GM19351 (cell line): ENCODE data around the gene GPR17.

ENCODE experiments used
- ATAC-seq: cut with Tn5 transposase; IDR thresholded peaks from one replicate; pipeline ENCODE4 v1.9.1; 2021; ENCODE audit warnings: mild to moderate bottlenecking, moderate library complexity; ENCODE audit not compliant: unreplicated experiment

GPR17 gene, protein sequence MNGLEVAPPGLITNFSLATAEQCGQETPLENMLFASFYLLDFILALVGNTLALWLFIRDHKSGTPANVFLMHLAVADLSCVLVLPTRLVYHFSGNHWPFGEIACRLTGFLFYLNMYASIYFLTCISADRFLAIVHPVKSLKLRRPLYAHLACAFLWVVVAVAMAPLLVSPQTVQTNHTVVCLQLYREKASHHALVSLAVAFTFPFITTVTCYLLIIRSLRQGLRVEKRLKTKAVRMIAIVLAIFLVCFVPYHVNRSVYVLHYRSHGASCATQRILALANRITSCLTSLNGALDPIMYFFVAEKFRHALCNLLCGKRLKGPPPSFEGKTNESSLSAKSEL

DNA sequence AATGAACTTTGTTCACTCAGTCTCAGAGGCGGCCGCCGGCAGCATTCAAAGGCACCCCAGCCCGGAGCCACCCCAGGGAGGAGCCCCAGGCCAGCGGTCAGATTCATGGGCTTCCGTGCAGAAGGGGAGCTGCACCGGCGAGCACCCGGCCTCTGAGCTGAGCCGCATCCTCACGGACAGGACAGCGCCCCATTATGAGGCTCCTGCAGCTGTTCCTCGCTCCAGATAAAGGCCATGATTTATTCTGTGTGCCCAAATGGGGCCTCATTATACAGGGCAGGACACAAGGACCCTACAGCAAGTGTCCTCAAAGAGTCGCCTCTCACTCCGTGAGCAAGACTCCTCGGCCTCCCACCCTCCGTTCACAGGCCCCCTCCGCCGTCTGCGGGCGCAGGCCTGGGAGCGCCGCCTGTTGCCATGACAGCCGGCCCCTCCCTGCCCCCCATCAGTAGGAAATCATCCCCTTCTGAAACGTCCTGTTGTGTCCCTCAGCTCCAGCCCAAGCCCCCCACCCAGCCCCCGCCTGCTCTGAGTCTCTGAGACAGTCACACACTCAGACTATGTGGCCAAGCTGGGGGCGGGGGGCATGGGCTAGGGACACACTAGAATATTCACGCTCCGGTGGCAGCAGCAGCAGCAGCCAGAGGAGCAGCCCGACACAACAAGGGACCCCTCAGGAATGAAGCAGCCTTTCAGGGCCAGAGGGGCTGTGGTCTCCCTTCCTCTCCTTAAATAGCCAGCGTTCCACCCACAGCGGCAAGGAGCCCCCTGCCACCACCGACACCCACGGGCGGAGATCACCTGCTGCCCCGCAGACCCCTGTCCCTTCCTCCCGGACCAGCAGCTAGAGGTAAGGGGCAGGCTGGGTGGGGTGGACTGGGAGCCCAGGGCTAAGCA is at the start of gene GPR17:
TSS of gene GPR17 (plus strand) at position 759 of the 897 bp plus-strand sequence. CDS start 4,583 bp downstream, outside the sequence.
- ATAC-seq, result no peak

DNA sequence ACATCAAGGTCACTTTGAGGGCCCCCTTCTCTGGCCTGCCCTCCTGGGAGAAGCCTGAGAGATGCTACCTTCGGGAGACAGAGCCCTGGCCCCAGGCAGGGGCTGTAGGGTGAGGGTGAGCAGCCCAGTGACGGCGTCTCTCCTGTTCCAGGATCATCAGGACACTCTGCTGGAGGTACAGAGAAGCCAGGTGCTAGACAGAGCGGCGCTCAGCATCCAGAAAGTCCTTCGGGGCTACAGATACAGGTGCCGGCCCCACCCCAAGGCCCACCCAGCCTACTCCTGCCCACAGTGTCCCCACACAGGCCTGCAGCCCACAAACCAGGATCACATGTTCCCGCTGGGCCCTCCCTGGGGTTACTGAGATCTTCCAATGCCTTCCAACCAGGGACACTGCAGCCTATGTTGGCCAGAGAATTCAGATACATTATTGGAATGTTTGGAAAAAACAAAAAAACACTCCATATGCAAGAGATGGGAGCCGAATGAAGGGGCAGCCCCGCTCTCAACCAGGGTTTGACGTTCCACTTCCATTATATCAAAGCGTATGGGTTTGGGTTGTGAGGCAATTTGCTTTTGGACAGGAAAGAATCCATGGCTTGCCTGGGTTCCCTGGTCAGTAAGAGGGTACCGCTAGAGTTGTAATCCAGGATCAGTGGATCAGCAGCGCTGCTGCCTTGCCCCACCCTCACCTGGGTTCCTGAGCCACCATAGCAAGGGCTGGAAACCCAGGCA is 49.5 kb upstream of the GPR17 start:
- ATAC-seq, result no peak

DNA sequence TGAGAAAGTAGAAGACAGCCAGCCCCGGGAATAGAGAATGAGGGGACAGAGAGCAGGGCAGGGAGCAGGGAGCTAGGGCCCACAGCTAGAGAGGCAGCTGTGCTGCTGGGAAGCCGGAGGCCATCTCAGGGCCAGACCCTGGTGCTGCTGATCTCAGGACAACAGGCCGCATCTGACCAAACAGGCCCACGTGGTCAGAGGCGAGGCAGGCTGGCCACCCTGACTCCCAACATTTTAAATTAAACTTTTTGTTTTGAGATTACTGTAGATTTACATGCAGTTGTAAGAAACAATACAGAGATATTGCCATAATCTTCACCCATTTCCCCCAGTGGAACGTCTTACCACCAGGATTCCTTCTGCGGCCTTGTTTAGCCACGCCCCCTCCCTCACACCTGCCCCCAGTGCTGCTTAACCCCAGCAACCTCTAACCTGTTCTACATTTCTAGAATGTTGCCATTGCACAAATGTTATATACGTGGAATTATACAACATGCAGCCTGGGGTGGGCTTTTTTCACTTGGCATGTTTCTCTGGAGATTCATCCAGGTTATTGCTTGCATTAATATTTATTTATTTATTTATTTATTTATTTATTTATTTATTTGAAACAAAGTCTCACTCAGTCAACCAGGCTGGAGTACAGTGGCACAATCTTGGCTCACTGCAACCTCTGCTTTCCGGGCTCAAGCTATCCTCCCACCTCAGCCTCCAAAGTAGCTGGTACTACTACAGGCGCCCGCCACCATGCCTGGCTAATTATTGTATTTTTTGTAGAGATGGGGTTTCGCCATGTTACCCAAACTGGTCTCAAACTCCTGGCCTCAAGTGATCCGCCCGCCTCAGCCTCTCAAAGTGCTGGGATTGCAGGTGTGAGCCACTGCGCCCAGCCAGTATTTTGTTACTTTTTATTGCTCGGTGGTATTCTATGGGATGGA is 48.6 kb upstream of the GPR17 start:
- no peak for ATAC-seq

DNA sequence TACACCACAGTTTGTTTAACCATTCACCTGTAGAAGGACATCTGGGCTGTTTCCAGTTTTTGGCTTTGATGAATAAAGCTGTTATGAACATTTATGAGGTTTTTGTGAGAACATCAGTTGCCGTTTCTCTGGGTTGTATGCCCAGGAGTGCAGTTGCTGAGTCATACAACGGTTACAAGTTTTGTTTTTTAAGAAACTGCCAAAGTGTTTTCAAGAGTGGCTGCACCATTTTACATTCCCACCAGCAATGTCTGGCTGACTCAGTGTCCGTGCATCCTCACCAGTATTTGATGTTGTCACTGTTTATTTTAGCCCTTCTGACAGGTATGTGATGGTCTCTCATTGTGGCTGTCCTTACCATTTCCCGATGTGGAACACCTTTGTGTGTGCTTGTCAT is 48.0 kb upstream of the GPR17 start:
- no peak for ATAC-seq

DNA sequence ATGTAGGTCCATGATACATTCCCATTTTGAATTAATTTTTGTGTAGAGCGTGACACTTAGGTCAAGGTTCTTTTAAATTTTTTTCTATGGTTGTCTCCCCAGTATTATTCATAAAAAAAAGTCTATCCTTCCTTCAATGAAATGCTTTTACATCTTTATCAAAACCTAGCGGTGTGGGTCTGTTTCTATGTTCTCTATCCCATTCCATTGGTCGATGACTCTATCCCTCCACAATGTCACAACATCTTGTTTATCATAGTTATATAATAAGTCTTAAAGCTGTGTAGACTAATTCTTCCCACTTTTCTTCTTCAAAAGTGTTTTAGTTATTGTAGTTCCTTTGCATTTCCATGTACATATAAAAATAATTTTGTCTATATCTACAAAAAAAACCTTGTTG is 47.2 kb upstream of the GPR17 start:
- ATAC-seq, result no peak

DNA sequence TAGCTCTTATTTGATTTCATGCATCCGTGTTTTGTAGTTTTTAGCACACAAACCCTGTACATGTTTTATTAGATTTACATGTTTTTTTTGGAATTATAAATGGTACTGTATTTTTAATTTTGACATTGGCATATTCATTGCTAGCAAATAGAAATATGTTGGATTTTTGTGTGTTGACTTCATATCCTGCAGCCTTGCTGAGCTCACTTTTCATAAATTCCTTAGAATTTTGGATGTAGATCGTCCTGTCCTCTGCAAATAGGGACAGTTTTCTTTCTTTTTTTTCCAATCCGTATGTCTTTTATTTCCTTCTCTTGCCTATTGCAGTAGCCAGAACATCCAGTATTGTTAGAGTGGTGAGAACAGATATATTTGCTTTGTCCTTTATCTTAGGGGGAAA is 46.7 kb upstream of the GPR17 start:
- no peak for ATAC-seq

DNA sequence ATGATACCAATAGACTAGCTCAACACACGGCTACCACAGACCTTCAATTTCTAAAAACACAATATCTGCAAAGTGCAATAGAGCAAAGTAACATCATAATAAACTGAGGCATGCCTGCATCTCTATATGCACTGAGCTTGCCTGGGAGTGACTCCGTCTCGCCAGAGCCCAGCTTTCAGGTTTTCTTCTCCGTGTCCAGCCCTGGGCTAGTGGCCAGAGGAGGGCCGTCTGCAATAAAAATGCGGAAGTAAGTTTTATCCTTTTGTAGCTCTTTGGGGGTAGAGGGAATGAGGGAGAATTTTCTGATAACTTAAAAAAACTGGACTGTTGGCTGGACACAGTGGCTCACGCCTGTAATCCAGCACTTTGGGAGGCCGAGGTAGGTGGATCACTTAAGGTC is 41.0 kb upstream of the GPR17 start:
- ATAC-seq, result no peak

DNA sequence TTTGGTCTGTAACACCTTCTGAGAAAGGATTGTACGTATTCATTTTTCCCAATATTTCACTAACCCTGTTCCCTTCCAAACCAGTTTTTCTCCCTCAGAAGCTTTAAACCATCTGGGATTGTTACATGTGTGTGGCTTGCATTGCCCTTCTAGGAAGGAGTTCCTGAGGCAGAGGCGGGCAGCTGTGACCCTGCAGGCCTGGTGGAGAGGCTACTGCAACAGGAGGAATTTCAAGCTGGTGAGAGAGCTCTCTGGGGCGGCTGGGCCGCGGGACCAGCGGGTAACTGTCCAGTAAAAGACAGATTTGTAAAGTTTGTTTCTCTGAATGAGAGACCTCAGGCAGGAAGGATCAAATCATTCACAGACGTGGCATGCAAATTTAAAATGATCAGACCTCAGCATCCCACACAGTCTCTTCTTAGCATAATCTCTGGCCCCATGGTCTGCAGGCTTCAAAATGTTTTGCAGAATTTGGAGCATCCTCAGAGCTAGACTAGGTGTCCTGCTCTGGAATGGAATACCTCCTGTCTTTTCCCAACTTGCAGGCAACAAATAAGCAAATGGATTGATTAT is 40.2 kb upstream of the GPR17 start:
- ATAC-seq, result no peak

DNA sequence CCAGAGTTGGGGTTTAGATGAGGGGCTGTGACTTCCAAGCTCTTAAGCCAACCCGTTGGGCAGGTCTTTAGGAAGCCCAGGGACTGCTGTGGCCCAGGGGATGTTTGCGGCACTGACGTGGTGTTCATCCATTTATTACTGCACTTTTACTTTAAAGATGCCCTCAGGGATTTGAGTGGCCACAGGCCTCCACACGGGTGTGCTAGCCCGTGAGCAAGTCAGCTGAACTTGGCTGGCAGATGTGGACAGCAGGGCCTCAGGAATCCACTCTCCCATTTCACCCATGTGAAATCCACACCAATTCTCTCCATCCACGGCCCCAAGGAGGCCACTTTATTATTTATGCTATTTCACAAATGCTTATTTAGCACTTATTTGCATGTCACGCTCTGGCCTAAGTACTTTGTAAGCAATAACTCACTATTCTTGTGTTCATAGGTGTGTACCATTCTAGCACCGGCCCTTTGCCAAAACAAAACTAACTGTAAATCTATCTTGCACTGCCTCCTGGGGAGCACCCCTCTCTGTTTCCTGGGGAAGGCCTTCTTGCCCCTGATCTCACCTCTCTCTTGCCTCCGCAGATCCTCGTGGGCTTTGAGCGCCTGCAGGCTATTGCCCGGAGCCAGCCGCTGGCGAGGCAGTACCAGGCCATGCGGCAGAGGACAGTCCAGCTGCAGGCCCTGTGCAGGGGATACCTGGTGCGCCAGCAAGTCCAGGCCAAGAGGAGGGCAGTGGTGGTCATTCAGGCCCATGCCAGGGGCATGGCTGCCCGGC is 39.1 kb upstream of the GPR17 start:
- ATAC-seq, result no peak

DNA sequence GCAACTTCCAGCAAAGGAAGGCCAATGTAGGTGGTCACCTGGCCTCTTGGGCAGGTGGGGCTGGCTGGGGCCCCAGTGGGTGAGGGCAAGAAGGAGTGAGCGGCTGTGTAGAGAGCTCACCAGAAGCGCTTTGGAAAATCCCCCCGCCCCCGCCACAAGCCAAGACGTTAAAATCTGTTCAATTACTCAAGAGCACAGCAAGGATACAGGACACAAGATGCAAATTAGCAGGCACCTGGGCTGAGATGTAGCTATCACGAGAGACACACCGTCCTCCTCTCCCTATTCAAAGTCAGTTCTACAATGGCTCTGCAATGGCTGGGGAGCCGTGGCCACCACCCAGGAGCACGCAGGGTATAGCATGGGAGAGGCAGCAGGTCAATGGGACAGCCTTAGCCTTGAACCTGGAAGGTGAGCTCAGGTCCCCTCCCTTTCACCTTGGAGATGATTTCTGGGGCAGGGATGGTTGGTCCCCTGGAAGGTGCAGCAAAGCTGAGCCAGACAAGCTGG is 38.5 kb upstream of the GPR17 start:
- no peak for ATAC-seq

DNA sequence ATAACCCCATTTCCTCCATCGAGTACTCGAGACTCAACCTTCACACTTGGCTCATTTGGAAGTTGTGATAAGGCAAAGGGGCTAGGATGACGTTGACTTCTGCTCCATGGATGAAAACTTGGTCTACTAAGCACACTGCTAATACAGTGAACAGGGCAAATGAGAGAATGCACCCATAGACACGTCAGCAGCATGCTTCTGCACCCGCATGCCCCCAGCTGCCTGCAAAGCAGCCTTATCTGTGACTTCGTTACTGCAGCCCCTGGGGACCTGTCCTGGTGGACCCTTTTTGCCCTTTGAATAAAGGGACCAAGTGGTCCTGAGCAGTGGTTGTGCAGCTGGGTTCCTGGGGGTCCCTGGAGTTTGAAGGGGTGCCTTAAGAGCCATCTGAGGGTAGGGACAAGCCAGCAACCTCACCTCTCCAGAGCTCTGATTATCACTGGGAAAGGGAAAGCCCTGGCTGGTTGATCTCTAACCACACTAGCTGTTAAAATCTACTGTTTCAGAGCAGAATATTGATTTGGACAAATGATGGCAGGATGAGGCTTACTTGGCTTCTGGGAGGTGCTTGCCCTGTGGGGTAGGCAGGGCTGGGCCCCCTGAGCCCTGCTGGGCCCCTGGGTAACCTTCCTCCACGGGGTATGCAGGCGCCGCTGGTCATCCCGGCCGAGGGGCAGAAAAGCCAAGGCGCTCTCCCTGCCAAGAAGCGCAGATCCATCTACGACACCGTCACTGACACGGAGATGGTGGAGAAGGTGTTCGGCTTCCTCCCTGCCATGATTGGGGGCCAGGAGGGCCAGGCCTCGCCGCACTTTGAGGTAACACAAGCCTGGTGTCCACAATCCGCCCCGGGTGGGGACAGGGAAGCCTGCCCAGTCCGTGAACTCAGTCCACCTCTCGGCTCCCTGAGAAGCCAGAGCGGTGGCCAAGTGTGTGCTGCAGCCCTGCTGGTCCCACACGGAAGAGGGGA is 37.6 kb upstream of the GPR17 start:
- ATAC-seq, result no peak

DNA sequence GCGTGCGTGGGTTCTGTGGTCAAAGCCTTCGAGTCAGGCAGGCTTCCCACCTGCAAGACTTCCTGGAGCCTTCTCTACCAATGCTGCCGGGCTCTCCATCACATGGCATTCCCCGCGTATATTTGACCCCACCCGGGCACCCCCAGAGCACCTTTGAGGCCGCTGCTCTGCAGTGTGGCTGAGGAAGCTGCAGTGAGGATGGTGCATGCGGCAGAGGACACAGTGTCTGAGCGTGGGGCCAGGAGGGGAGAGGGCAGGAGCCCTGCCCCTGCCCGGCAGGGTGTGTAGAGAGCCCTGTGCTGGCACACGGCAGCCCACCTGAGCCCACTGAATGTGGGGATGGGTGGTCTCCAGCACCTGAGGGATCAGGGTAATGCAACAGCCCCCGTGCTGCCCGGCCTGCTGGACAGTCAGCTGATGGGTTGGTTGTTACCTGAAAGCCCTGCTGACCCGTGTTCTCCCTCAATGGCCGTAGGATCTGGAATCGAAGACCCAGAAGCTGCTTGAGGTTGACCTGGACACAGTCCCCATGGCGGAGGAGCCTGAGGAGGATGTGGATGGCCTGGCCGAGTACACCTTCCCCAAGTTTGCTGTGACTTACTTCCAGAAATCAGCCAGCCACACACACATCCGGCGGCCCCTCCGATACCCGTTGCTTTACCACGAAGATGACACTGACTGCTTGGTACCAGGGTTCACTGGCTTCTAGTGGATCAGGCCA is 36.8 kb upstream of the GPR17 start:
- no peak for ATAC-seq

DNA sequence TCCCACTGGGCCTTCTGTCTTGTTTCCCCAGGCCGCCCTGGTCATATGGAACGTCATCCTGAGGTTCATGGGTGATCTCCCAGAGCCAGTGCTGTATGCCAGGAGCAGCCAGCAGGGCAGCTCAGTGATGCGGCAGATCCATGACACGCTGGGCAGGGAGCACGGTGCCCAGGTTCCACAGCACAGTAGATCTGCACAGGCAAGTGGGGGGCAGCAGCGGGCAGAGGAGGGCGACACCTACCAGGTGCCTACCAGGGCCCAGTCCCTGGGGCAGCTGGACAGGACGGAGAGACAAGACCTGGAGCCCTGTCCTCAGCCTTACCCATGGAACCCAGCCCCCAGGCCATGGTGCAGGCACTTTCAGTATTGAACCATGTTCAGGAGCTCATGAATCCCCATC is 36.1 kb upstream of the GPR17 start:
- ATAC-seq, result no peak

DNA sequence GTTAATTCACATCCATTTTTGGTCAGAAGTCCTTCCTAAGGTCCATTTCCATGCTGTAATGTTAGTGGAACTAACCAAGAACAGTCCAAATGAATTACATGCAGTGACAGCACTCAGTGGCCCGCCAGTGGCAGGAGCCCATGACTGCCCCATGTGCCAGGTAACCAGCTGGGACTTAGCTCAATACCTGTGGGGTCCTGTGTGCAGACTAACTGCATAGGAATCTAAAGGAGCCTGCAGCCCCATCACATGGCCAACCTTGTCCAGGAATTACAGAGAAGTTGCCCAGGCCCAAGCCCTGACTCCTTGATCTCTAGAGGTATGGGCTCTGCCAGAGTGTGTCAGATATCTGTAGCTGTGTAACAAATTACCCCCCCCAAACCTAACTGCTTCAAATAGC is 35.4 kb upstream of the GPR17 start:
- no peak for ATAC-seq

DNA sequence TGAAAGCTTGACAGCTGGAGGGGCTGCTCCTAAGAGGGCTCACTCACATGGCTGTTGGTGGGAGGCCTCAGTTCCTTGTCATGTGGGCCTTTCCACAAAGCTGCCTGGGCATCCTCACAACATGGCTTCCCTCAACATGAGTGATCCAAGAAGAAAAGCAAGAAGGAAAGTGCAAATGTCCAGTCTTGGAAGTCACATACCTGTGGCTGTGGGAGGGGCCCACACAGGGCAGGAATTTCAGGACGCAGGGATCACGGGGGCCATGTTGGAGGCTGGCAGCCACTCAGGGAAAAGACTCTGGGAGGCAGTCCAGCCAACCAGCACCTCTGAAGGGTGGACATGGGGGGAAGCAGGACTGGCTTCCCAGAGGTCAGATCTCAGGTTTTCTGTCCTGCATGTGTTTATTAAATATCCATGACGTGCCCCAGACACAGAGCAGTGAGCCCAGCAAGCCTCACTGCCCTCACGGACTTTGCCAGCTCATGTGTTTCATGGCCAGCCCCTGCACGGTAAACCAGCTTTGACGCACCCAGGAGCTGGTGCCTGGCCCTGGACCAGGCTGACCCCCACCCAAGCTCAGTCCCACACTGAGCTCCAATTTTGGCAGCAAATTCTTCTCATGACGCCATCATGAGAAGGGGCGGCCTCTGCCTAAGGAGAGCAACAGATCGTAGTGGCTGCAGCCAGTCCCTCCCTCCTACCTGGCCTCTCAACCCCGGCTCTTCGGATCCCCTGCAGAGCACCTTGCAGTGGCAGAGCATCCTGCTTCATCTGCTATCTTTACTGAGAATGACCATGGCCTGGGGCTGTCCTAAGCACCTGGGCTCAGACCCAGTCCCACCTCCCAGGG is 34.7 kb upstream of the GPR17 start:
- ATAC-seq, result no peak

DNA sequence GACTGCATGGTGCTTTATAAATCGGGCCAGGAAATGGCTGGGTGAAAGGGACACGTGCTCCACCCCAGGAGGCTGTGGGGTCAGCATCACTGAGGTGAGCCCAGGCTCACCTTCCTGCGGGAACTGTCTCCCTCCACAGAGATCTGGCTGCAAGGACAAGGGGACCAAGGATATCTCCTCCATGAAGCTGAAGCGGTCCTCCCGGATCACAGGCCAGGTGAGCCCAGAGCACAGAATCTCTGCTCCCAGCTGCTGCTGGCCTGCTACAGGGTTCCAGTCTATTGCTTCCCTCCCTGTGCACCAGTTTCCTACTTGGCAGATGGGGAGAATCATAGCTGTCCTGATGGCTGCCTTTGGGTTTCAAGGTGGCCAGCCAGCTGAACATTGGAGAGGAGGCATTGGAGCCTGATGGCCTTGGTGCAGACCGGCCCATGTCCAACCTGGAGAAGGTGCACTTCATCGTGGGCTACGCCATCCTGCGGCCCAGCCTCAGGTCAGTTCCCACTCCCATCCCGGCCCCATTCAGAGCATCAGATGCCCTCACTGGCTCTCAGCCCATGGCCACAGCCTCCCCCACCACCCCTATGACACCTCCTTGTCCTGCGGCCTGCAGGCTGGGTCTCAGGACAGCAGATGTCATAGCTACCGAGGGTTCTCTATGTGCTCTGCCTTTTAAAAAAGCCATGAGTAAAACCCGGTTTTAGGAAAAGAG is 33.7 kb upstream of the GPR17 start:
- no peak for ATAC-seq
